Ecto neural progenitor cell (in vitro differentiated cells): ENCODE measurements around the gene RAX.

ENCODE experiments used
- DNase-seq: peaks from one replicate; pipeline ENCODE4 v3.0.0-alpha.2; 2018; ENCODE audit warnings: low spot score

RAX gene

GRCh38 chr18:59272891-59273758 lies at the start of gene RAX:
TSS of gene RAX (minus strand) at chr18:59273454. CDS start at chr18:59273206, 248 bp downstream.
- peak; percentile 89 for DNase-seq

GRCh38 chr18:59318460-59319050 lies 45.3 kb upstream of the RAX start, which contains the start of gene CPLX4:
TSS of gene CPLX4 (minus strand) at chr18:59318649. CDS start at chr18:59318462, 187 bp downstream.
- no peak for DNase-seq

- DNase-seq = no peak
These were observed 38.4 kb upstream of the RAX start for GRCh38 chr18:59311631-59312030.

- no peak for DNase-seq
These were observed 35.6 kb upstream of the RAX start for GRCh38 chr18:59308938-59309260.

- peak; percentile 88 for DNase-seq
These were observed 35.1 kb upstream of the RAX start for GRCh38 chr18:59308248-59308937.

GRCh38 chr18:59306640-59307039 lies 33.4 kb upstream of the RAX start:
- no peak for DNase-seq

GRCh38 chr18:59305295-59305694 lies 32.0 kb upstream of the RAX start:
- DNase-seq = no peak

GRCh38 chr18:59303656-59304195 lies 30.5 kb upstream of the RAX start:
- no peak for DNase-seq

- DNase-seq = no peak
These were observed 29.8 kb upstream of the RAX start for GRCh38 chr18:59303006-59303405.

- DNase-seq = no peak
These were observed 28.7 kb upstream of the RAX start for GRCh38 chr18:59301929-59302328.

- peak; percentile 19 for DNase-seq
These were observed 27.5 kb upstream of the RAX start for GRCh38 chr18:59300676-59301285.

GRCh38 chr18:59298871-59299270 lies 25.6 kb upstream of the RAX start:
- no peak for DNase-seq

- DNase-seq = no peak
These were observed 20.1 kb upstream of the RAX start for GRCh38 chr18:59293317-59293716.

GRCh38 chr18:59286341-59286740 lies 13.1 kb upstream of the RAX start:
- no peak for DNase-seq

GRCh38 chr18:59282341-59282740 lies 9.1 kb upstream of the RAX start:
- DNase-seq = no peak

- no peak for DNase-seq
These were observed 6.5 kb upstream of the RAX start for GRCh38 chr18:59279722-59280121.

- no peak for DNase-seq
These were observed 5.9 kb upstream of the RAX start for GRCh38 chr18:59279193-59279592.

- DNase-seq = no peak
These were observed 5.5 kb upstream of the RAX start for GRCh38 chr18:59278793-59279192.

- peak; percentile 64 for DNase-seq
These were observed 2.8 kb upstream of the RAX start for GRCh38 chr18:59276047-59276446.

GRCh38 chr18:59275406-59275949 lies 2.2 kb upstream of the RAX start:
- no peak for DNase-seq

- DNase-seq = no peak
These were observed 1.3 kb upstream of the RAX start for GRCh38 chr18:59274533-59274928.
